Measurements from ENCODE around the gene CRACDL.

Gene CRACDL

GRCh38 chr2:98854682-98855081 is 81.3 kb downstream of the CRACDL start:
- peak; percentile 98 for TF ChIP-seq SPI1 (IDR thresholded peaks at IDR 0.05; ENCODE audit: borderline replicate concordance, low read depth)
- TF ChIP-seq, protein P1, sequence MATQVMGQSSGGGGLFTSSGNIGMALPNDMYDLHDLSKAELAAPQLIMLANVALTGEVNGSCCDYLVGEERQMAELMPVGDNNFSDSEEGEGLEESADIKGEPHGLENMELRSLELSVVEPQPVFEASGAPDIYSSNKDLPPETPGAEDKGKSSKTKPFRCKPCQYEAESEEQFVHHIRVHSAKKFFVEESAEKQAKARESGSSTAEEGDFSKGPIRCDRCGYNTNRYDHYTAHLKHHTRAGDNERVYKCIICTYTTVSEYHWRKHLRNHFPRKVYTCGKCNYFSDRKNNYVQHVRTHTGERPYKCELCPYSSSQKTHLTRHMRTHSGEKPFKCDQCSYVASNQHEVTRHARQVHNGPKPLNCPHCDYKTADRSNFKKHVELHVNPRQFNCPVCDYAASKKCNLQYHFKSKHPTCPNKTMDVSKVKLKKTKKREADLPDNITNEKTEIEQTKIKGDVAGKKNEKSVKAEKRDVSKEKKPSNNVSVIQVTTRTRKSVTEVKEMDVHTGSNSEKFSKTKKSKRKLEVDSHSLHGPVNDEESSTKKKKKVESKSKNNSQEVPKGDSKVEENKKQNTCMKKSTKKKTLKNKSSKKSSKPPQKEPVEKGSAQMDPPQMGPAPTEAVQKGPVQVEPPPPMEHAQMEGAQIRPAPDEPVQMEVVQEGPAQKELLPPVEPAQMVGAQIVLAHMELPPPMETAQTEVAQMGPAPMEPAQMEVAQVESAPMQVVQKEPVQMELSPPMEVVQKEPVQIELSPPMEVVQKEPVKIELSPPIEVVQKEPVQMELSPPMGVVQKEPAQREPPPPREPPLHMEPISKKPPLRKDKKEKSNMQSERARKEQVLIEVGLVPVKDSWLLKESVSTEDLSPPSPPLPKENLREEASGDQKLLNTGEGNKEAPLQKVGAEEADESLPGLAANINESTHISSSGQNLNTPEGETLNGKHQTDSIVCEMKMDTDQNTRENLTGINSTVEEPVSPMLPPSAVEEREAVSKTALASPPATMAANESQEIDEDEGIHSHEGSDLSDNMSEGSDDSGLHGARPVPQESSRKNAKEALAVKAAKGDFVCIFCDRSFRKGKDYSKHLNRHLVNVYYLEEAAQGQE (IDR thresholded peaks at IDR 0.05; ENCODE audit: insufficient replicate concordance, low read depth): no peak
- Histone ChIP-seq H3K4me3 (replicated peaks; ENCODE audit: insufficient read depth, low read length) (no peak overlapping the region), H3K27me3 (ENCODE audit: insufficient read depth, poor library complexity, severe bottlenecking) (no peaks in the 10 kb centered on the region), H3K27ac (replicated peaks) (no peak overlapping the region; the same call in 1 of the 2 replicates)
- peak in 1 of 2 experiments; percentile 41 for DNase-seq (ENCODE audit: low read depth in 1 of 2, low spot score in 1 of 2)

DNA sequence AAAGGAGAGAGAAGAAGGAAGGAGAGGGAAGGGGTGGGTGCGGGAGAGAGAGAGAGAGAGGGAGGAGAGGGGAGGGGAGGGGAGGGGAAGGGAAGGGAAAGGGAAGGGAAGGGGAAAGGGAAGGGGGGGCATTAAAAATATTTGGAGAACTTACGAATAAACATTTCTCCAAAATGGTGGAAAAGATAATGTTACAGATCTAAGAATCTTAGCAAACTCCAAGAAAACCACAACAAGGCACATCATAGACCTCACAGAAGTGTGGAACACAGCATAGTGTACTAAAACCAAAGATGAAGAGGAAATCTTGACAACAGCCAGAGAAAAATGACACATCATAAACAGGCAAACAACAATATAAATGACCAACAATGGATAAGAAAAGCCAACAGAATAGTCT is 83.1 kb downstream of the CRACDL start:
- TF ChIP-seq, protein P1 (IDR thresholded peaks at IDR 0.05; ENCODE audit: insufficient replicate concordance, low read depth): no peak
- TF ChIP-seq GABPA (IDR thresholded peaks at IDR 0.05; ENCODE audit: low read depth) (no peak), SPI1 (IDR thresholded peaks at IDR 0.05; ENCODE audit: borderline replicate concordance, low read depth) (no peak), POLR2AphosphoS5 (IDR thresholded peaks at IDR 0.05; ENCODE audit: low read depth) (no peak)
- TF ChIP-seq, protein P2, sequence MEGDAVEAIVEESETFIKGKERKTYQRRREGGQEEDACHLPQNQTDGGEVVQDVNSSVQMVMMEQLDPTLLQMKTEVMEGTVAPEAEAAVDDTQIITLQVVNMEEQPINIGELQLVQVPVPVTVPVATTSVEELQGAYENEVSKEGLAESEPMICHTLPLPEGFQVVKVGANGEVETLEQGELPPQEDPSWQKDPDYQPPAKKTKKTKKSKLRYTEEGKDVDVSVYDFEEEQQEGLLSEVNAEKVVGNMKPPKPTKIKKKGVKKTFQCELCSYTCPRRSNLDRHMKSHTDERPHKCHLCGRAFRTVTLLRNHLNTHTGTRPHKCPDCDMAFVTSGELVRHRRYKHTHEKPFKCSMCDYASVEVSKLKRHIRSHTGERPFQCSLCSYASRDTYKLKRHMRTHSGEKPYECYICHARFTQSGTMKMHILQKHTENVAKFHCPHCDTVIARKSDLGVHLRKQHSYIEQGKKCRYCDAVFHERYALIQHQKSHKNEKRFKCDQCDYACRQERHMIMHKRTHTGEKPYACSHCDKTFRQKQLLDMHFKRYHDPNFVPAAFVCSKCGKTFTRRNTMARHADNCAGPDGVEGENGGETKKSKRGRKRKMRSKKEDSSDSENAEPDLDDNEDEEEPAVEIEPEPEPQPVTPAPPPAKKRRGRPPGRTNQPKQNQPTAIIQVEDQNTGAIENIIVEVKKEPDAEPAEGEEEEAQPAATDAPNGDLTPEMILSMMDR (IDR thresholded peaks at IDR 0.05; ENCODE audit: insufficient read depth, low read length): no peak
- Histone ChIP-seq H3K4me3 (replicated peaks; ENCODE audit: insufficient read depth, low read length) (no peak overlapping the region), H3K27me3 (ENCODE audit: insufficient read depth, poor library complexity, severe bottlenecking) (no peaks in the 10 kb centered on the region), H3K27ac (replicated peaks) (no peak overlapping the region)
- no peak for DNase-seq (ENCODE audit: low read depth in 1 of 2, low spot score in 1 of 2)

DNA sequence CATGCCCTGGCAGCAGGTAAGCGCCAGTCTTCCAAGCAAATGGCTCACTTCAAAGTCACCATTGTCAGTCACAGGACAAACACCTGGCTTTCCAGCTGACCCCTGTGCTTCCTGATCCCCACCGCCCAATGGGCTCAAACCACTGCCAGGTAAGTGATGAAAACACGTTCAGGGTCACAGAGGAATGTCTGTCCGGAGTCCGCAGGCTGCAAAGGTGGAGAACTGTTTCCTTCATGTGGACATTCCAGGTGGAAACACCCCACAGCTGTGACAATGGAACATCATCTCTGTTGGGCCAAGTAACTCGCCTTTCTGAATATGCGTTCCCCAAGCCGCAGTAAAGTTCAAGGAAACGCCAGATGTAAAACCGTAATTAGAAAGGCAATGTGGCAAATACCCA is 86.0 kb downstream of the CRACDL start:
- no peak overlapping the region for H3K27ac ChIP-seq (replicated peaks)
- H3K27me3 ChIP-seq (ENCODE audit: insufficient read depth, poor library complexity, severe bottlenecking): no peaks in the 10 kb centered on the region
- H3K4me3 ChIP-seq (replicated peaks; ENCODE audit: insufficient read depth, low read length): no peak overlapping the region
- no peak for DNase-seq (ENCODE audit: low read depth in 1 of 2, low spot score in 1 of 2)
- TF ChIP-seq SPI1 (IDR thresholded peaks at IDR 0.05; ENCODE audit: borderline replicate concordance, low read depth) (no peak), POLR2AphosphoS5 (IDR thresholded peaks at IDR 0.05; ENCODE audit: low read depth) (no peak), GABPA (IDR thresholded peaks at IDR 0.05; ENCODE audit: low read depth) (no peak)
- TF ChIP-seq, protein P1 (IDR thresholded peaks at IDR 0.05; ENCODE audit: insufficient replicate concordance, low read depth): no peak
- TF ChIP-seq, protein P2 (IDR thresholded peaks at IDR 0.05; ENCODE audit: insufficient read depth, low read length): no peak
